RWPE2 (cell line): ENCODE measurements around the gene EPHB6.

Experiments used
- ATAC-seq: fragments of 200-7000 bp; cut with Tn5 transposase; 3 replicates; pipeline ENCODE4 v1.9.1; 2021; ENCODE audit warnings: low read depth
- DNase-seq: peaks from one replicate; pipeline ENCODE4 v3.0.0-alpha.2; 2020; ENCODE audit warnings: low spot score
- H3K27ac ChIP-seq: fragments of 450-650 bp; 2 replicates; pipeline ENCODE4 v1.5.1; 2017; ENCODE audit warnings: mild to moderate bottlenecking; ENCODE audit not compliant: poor library complexity, severe bottlenecking
- H3K27me3 ChIP-seq: fragments of 250-450 bp; sonication (Bioruptor Pico); 2 replicates; pipeline ENCODE4 v1.5.1; 2021; ENCODE audit warnings: mild to moderate bottlenecking, moderate library complexity; ENCODE audit not compliant: insufficient read depth, poor library complexity, severe bottlenecking
- H3K36me3 ChIP-seq: fragments of 250-450 bp; sonication (Bioruptor Pico); 2 replicates; pipeline ENCODE4 v1.5.1; 2020; ENCODE audit warnings: low read depth, mild to moderate bottlenecking, moderate library complexity
- H3K4me1 ChIP-seq: fragments of 250-450 bp; sonication (Bioruptor Pico); 2 replicates; pipeline ENCODE4 v1.5.1; 2021; ENCODE audit warnings: mild to moderate bottlenecking, moderate library complexity; ENCODE audit not compliant: insufficient read depth, poor library complexity, severe bottlenecking
- H3K4me3 ChIP-seq: fragments of 250-450 bp; sonication (Bioruptor Pico); 2 replicates; pipeline ENCODE4 v1.5.1; 2021; ENCODE audit warnings: mild to moderate bottlenecking, moderate library complexity; ENCODE audit not compliant: severe bottlenecking
- H3K9me3 ChIP-seq: fragments of 250-450 bp; sonication (Bioruptor Pico); 2 replicates; pipeline ENCODE4 v1.5.1; 2021; ENCODE audit warnings: mild to moderate bottlenecking, moderate library complexity; ENCODE audit not compliant: severe bottlenecking
- TF ChIP-seq, protein P1 (sequence below): fragments of 450-650 bp; IDR thresholded peaks from one replicate; pipeline ENCODE4 v1.5.1; 2017; ENCODE audit warnings: mild to moderate bottlenecking, moderate library complexity; ENCODE audit not compliant: poor library complexity, severe bottlenecking

Gene EPHB6

DNA sequence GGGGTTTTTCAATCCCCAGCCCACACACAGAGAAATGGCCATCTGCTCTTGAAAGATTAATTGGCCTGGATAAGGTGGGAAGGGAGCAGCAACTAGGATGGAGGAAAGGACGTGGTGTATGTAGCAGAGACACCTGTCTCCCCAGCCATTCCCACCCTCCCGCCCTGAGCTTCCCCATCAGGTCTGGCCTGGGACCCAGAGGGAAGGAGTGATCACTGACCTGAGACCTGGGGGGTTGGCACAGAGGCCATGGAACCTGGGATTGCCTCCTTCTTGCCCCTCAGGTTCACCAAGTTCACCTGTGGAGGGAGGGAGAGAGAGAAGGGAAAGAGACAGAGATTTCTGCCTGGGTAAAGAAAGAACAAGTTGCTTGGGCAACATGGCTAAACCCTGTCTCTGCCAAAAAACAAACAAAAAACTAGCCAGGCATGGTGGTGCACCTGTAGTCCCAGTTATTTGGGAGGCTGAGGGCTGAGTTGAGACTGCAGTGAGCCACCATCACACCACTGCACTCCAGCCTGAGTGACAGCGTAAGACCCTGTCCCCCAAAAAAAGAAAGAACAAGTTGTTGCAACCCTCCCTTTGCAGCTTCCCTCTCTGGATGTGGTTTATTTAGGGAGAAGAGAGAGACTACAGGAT, 42.0 kb downstream of the EPHB6 start:
- Histone ChIP-seq H3K4me3 (no peak overlapping the region), H3K36me3 (no peaks in the 10 kb centered on the region), H3K9me3 (no peaks in the 10 kb centered on the region), H3K27me3 (no peaks in the 10 kb centered on the region), H3K4me1 (no peaks in the 10 kb centered on the region), H3K27ac (no peak overlapping the region)
- DNase-seq: no peak
- no peak for ATAC-seq
- TF ChIP-seq, protein P1, sequence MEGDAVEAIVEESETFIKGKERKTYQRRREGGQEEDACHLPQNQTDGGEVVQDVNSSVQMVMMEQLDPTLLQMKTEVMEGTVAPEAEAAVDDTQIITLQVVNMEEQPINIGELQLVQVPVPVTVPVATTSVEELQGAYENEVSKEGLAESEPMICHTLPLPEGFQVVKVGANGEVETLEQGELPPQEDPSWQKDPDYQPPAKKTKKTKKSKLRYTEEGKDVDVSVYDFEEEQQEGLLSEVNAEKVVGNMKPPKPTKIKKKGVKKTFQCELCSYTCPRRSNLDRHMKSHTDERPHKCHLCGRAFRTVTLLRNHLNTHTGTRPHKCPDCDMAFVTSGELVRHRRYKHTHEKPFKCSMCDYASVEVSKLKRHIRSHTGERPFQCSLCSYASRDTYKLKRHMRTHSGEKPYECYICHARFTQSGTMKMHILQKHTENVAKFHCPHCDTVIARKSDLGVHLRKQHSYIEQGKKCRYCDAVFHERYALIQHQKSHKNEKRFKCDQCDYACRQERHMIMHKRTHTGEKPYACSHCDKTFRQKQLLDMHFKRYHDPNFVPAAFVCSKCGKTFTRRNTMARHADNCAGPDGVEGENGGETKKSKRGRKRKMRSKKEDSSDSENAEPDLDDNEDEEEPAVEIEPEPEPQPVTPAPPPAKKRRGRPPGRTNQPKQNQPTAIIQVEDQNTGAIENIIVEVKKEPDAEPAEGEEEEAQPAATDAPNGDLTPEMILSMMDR: no peak

DNA sequence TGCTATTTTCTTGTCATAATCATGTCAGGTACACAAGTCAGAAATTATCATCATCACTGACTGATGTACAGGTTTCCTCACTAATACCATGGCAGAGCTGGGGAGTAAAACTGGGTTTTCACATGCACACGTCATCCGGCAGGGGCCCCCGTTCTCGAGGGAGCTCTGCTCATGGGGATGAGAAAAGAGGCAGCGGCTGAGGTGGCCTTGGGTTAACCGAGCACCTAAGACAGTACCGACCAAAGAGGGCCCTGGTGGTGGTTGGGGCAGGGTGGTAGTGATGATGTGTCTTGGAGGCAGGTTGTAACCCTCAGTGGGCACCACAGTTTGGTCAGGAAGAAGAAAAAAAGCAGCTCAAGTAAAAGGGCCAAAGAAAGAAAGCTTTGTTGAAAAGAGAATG, 42.8 kb downstream of the EPHB6 start:
- no peaks in the 10 kb centered on the region for H3K36me3 ChIP-seq
- no peak for ATAC-seq
- H3K27me3 ChIP-seq: no peaks in the 10 kb centered on the region
- no peak overlapping the region for H3K4me3 ChIP-seq
- DNase-seq: no peak
- no peak overlapping the region for H3K27ac ChIP-seq
- TF ChIP-seq, protein P1: no peak
- H3K4me1 ChIP-seq: no peaks in the 10 kb centered on the region
- no peaks in the 10 kb centered on the region for H3K9me3 ChIP-seq

DNA sequence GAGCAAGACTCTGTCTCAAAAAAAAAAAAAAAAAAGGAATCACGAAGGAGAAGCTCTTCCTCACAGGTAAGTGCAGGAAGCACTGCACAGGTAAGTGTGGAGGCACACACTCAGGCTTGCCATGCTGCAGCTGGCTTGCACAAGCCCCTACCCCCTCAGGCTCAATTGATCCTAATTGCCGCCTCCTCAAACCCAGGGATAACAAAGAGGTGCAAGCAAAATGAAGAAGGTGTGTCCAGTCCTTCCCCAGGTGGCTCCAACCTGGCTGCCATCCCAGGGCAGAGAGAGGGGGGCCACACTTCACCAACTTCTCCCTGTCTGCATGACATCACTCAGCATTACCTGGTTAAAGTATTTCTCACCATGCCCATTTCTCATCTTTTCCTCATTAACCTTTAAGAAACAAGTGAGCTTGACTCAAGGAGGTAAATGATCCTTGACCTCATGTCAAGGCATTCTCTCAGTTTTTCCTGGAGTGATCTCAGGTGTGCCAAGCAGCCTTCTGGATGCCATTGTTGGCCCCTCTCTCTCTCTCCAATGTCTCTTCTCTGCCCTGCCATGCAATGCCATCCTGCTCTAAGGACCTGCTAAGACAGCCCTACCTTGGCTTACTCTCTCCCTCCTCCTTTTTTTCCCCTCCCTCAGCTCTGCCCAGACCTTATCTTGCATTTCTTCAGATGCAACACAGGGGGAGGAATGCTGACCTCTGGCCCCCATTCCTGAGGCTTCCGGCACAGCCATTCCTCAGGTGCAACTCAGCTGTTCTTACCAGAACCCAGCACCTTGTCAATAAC, 43.7 kb downstream of the EPHB6 start:
- H3K27me3 ChIP-seq: no peaks in the 10 kb centered on the region
- H3K36me3 ChIP-seq: no peaks in the 10 kb centered on the region
- no peak overlapping the region for H3K4me3 ChIP-seq
- H3K4me1 ChIP-seq: no peaks in the 10 kb centered on the region
- DNase-seq (no peak), ATAC-seq (peak; percentile 22; the same call in 1 of the 3 replicates)
- TF ChIP-seq, protein P1: no peak
- H3K27ac ChIP-seq: no peak overlapping the region
- no peaks in the 10 kb centered on the region for H3K9me3 ChIP-seq

DNA sequence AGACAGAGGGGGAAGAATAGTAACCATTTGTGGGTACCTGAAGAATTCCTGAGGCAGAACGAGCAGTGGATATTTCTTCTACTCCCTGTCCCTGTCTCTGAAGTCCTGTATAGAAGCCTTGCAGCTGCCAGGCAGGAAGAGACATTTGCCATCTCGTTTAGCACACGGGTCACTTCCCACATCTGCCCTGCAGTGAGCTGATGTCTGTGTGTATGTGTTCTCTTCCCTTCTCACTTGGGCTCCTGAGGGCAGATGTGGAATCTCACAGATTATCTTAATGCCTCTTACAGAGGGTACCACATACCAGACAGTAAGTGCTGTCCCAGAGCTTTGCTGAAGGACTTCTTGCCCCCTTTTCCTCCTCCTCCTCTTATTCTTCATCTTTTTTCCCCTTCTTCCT, 44.8 kb downstream of the EPHB6 start:
- H3K4me1 ChIP-seq: no peaks in the 10 kb centered on the region
- H3K36me3 ChIP-seq: no peaks in the 10 kb centered on the region
- TF ChIP-seq, protein P1: no peak
- no peak for ATAC-seq
- H3K27ac ChIP-seq: no peak overlapping the region
- H3K9me3 ChIP-seq: no peaks in the 10 kb centered on the region
- H3K4me3 ChIP-seq: no peak overlapping the region
- H3K27me3 ChIP-seq: no peaks in the 10 kb centered on the region
- no peak for DNase-seq
